Measurements from ENCODE around the gene QRICH1.

DNA sequence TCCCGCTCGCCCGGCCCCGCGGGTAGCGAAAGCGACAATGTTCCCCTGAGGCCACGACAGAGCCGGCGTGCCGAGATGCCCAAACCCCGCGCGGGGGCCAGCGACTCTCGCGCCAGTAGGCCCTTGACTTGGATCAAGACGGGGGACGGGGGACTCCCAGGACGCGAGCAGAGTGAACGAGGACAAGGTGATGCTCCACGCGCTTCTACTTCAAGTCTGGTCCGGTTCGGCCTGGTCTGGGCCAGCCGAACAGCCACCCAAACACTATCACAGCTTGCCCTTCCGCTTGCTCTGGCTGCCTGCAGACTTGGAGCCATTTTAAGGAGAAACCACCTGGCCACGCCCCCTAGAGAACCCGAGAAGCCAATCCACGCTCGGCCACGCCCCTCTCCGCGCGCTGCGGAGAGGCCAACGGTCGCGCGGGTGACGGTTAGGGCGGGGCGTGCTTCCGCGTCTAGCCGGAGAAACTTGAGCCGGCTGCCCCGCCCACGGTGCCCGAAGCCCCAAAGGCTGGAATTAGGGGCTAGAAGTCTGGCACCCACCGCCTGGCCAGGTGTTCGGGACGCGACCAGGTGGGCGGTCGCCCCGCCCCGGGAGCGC, 72.6 kb downstream of the QRICH1 start:
- TF ChIP-seq, protein P1, sequence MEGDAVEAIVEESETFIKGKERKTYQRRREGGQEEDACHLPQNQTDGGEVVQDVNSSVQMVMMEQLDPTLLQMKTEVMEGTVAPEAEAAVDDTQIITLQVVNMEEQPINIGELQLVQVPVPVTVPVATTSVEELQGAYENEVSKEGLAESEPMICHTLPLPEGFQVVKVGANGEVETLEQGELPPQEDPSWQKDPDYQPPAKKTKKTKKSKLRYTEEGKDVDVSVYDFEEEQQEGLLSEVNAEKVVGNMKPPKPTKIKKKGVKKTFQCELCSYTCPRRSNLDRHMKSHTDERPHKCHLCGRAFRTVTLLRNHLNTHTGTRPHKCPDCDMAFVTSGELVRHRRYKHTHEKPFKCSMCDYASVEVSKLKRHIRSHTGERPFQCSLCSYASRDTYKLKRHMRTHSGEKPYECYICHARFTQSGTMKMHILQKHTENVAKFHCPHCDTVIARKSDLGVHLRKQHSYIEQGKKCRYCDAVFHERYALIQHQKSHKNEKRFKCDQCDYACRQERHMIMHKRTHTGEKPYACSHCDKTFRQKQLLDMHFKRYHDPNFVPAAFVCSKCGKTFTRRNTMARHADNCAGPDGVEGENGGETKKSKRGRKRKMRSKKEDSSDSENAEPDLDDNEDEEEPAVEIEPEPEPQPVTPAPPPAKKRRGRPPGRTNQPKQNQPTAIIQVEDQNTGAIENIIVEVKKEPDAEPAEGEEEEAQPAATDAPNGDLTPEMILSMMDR (IDR thresholded peaks at IDR 0.05) = no peak
- peak; percentile 96 to 99 for TF ChIP-seq POLR2A (IDR thresholded peaks at IDR 0.05)

All from uterus (tissue), 2 donors.